Motor neuron (in vitro differentiated cells): ENCODE measurements around the gene RNPEP. TPM values are rescaled to one million over a fixed set of nuclear protein-coding genes. Genes with fewer than 3 reads are reported as not detected.

ENCODE experiments used
- ATAC-seq, 8 experiments: fragments of 200-7000 bp; cut with Tn5 transposase; replicated peaks in 6 of 8; 2 replicates each; pipeline ENCODE4 v1.8.0; 2021; ENCODE audit warnings: mild to moderate bottlenecking in 8 of 8, moderate library complexity in 8 of 8
- H3K27ac ChIP-seq, 2 donors: fragments of 250-450 bp; sonication (Bioruptor Pico); 2 replicates each; pipeline ENCODE4 v1.9.0; 2021; ENCODE audit warnings: antibody characterized with exemption in 2 of 2, mild to moderate bottlenecking in 2 of 2, moderate library complexity in 1 of 2
- H3K4me1 ChIP-seq, 2 donors: fragments of 250-450 bp; sonication (Bioruptor Pico); replicated peaks in 1 of 2; 2 replicates each; pipeline ENCODE4 v1.6.1; 2021; ENCODE audit warnings: antibody characterized with exemption in 2 of 2, mild to moderate bottlenecking in 2 of 2, moderate library complexity in 1 of 2
- H3K4me3 ChIP-seq, 5 donors: fragments of 250-450 bp; sonication (Bioruptor Pico); 2 replicates each; pipeline ENCODE4 v1.9.0; 2021; ENCODE audit warnings: antibody characterized with exemption in 5 of 5, mild to moderate bottlenecking in 5 of 5, moderate library complexity in 4 of 5
- WGBS, 10 experiments: fragments of 450-650 bp; shearing (Covaris generic); methylation state at CpG; one replicate each; pipeline ENCODE4 v1.0.0; 2022; 5-methylcytosine and 5-hydroxymethylcytosine counted together
- in situ Hi-C, 9 experiments: fragments of 400-800 bp; cut with MboI; loops; one replicate each; pipeline ENCODE4 v1.15.0; 2021; ENCODE audit warnings: low sequenced_read_pairs in 9 of 9, low pct_unique_long_range_greater_than_20kb in 2 of 9; ENCODE audit not compliant: unreplicated experiment in 9 of 9
- total RNA-seq, 8 experiments: library from RNA; unstranded; fragments of 300-600 nt; gene quantifications; 2 replicates each; pipeline versions ENCODE4 v1.2.3 to v1.2.4, GENCODE V29; 2022

RNPEP gene
- total RNA-seq, 8 experiments from 2014 or later = 33.6 to 137 (median 44.4) TPM

- no peak overlapping the region for H3K4me3 ChIP-seq
- peaks cover 0 to 2% of the 10 kb centered on the region in 2 donors for H3K4me1 ChIP-seq
- 79 to 93% (median 81%) methylated on average over 1 to 9 of the region's 9 CpGs; no CpG with 5 or more reads in 4 of the 10 experiments for WGBS, 10 experiments
- ATAC-seq = peak in 3 of 8 experiments; percentile 9 to 35 (median 14)
- in situ Hi-C loops = loop anchor here in 3 of 9 experiments (10.0 to 25.0 kb wide), 3 partner anchors 108 to 130 kb away; partner anchors contain the start of gene GPR37L1 (in 1 of the 3)
- no peak overlapping the region for H3K27ac ChIP-seq
Observed at GRCh38 chr1:202004711-202005110, 22.3 kb downstream of the RNPEP start.

GRCh38 chr1:202005958-202006357 lies 23.5 kb downstream of the RNPEP start:
- WGBS, 10 experiments = 75 to 100% (median 88%) methylated on average over 1 to 2 of the region's 2 CpGs; no CpG with 5 or more reads in 2 of the 10 experiments
- no peak overlapping the region for H3K4me3 ChIP-seq
- peaks cover 4 to 14% of the 10 kb centered on the region in 2 donors for H3K4me1 ChIP-seq
- H3K27ac ChIP-seq = no peak overlapping the region
- in situ Hi-C loops = loop anchor here in 3 of 9 experiments (10.0 to 25.0 kb wide), 3 partner anchors 106 to 129 kb away; partner anchors contain the start of gene GPR37L1 (in 1 of the 3)
- no peak for ATAC-seq

- no peak overlapping the region for H3K4me3 ChIP-seq
- peaks cover 4 to 14% of the 10 kb centered on the region in 2 donors for H3K4me1 ChIP-seq
- 43 to 100% (median 76%) methylated on average over 1 to 8 of the region's 8 CpGs; no CpG with 5 or more reads in 3 of the 10 experiments for WGBS, 10 experiments
Observed at GRCh38 chr1:202007304-202007703, 24.9 kb downstream of the RNPEP start.

GRCh38 chr1:202007805-202008489 lies 25.5 kb downstream of the RNPEP start:
- peaks cover 4 to 14% of the 10 kb centered on the region in 2 donors for H3K4me1 ChIP-seq
- in situ Hi-C loops = loop anchor here in 3 of 9 experiments (10.0 to 25.0 kb wide), 3 partner anchors 104 to 127 kb away; partner anchors contain the start of gene GPR37L1 (in 1 of the 3)
- ATAC-seq = peak in 3 of 8 experiments; percentile 41 to 53 (median 52)
- no peak overlapping the region for H3K27ac ChIP-seq
- 0 to 100% (median 76%) methylated on average over 1 to 7 of the region's 11 CpGs; no CpG with 5 or more reads in 2 of the 10 experiments for WGBS, 10 experiments
- no peak overlapping the region for H3K4me3 ChIP-seq

More at GRCh38 chr1:202007304-202007703, 24.9 kb downstream of the RNPEP start:
- ATAC-seq = no peak
- in situ Hi-C loops = loop anchor here in 3 of 9 experiments (10.0 to 25.0 kb wide), 3 partner anchors 105 to 127 kb away; partner anchors contain the start of gene GPR37L1 (in 1 of the 3)
- no peak overlapping the region for H3K27ac ChIP-seq

- in situ Hi-C loops = loop anchor here (5.0 to 25.0 kb wide), 5 partner anchors 103 to 125 kb away; partner anchors contain the start of gene GPR37L1 (in 3 of the 9)
- Histone ChIP-seq H3K4me1 (peaks cover 4 to 14% of the 10 kb centered on the region in 2 donors), H3K27ac (no peak overlapping the region), H3K4me3 (no peak overlapping the region)
- WGBS, 10 experiments = 0 to 100% (median 18%) methylated on average over 1 to 8 of the region's 11 CpGs; no CpG with 5 or more reads in 2 of the 10 experiments
- peak; percentile 53 to 90 (median 77) for ATAC-seq
Observed at GRCh38 chr1:202009326-202010179, 27.1 kb downstream of the RNPEP start.

GRCh38 chr1:202010180-202011015 lies 27.9 kb downstream of the RNPEP start, which contains the start of gene ELF3:
ELF3 (plus strand) TSS chr1:202010587; CDS start chr1:202011137, 550 bp downstream.
- peak; percentile 10 to 77 (median 64) for ATAC-seq
- Histone ChIP-seq H3K4me3 (no peak within 1 kb of the TSS), H3K27ac (no peak within 1 kb of the TSS), H3K4me1 (peaks cover 4 to 14% of the 10 kb centered on the region in 2 donors)
- in situ Hi-C loops = loop anchor here in 7 of 9 experiments (5.0 to 25.0 kb wide), 4 partner anchors 102 to 114 kb away; partner anchors contain the start of gene GPR37L1 (in 3 of the 7)
- 31 to 83% (median 63%) methylated on average over 1 to 10 of the region's 24 CpGs; no CpG with 5 or more reads in 5 of the 10 experiments for WGBS, 10 experiments

GRCh38 chr1:202011994-202012393 lies 29.5 kb downstream of the RNPEP start:
- Histone ChIP-seq H3K27ac (no peak overlapping the region), H3K4me1 (peaks cover 4 to 14% of the 10 kb centered on the region in 2 donors), H3K4me3 (no peak overlapping the region)
- ATAC-seq = no peak
- 63 to 100% (median 97%) methylated on average over 1 to 11 of the region's 11 CpGs; no CpG with 5 or more reads in 3 of the 10 experiments for WGBS, 10 experiments
- in situ Hi-C loops = loop anchor here in 7 of 9 experiments (5.0 to 25.0 kb wide), 4 partner anchors 100 to 113 kb away; partner anchors contain the start of gene GPR37L1 (in 3 of the 7)

- Histone ChIP-seq H3K4me1 (peaks cover 4 to 18% of the 10 kb centered on the region in 2 donors), H3K27ac (no peak overlapping the region), H3K4me3 (no peak overlapping the region)
- no peak for ATAC-seq
- in situ Hi-C loops = loop anchor here in 7 of 9 experiments (5.0 to 25.0 kb wide), 4 partner anchors 99 to 112 kb away; partner anchors contain the start of gene GPR37L1 (in 3 of the 7)
- WGBS, 10 experiments = 77 to 94% (median 87%) methylated on average over 1 to 18 of the region's 35 CpGs; no CpG with 5 or more reads in 3 of the 10 experiments
Observed at GRCh38 chr1:202012544-202013478, 30.4 kb downstream of the RNPEP start.

GRCh38 chr1:202013603-202014002 lies 31.2 kb downstream of the RNPEP start:
- H3K4me3 ChIP-seq = no peak overlapping the region
- WGBS, 10 experiments = 77 to 100% (median 88%) methylated on average over 1 to 5 of the region's 12 CpGs; no CpG with 5 or more reads in 5 of the 10 experiments
- in situ Hi-C loops = loop anchor here in 7 of 9 experiments (5.0 to 25.0 kb wide), 4 partner anchors 99 to 111 kb away; partner anchors contain the start of gene GPR37L1 (in 3 of the 7)
- H3K4me1 ChIP-seq = peaks cover 10 to 26% of the 10 kb centered on the region in 2 donors
- no peak for ATAC-seq
- H3K27ac ChIP-seq = no peak overlapping the region

- Histone ChIP-seq H3K4me3 (no peak overlapping the region), H3K27ac (no peak overlapping the region), H3K4me1 (peaks cover 15 to 30% of the 10 kb centered on the region in 2 donors)
- WGBS, 10 experiments = 42 to 100% (median 82%) methylated on average over 3 to 6 of the region's 6 CpGs; no CpG with 5 or more reads in 3 of the 10 experiments
- no peak for ATAC-seq
- in situ Hi-C loops = loop anchor here in 7 of 9 experiments (5.0 to 25.0 kb wide), 4 partner anchors 98 to 111 kb away; partner anchors contain the start of gene GPR37L1 (in 3 of the 7)
Observed at GRCh38 chr1:202014060-202014459, 31.6 kb downstream of the RNPEP start.
